GM21825 (cell line): ENCODE results near the gene RPTOR.
"Not testable (repeated sequence)": the region's sequence is repeated elsewhere in the genome, so short reads cannot be mapped to it uniquely, and the experiment has no call there.

Source experiments
- ATAC-seq: cut with Tn5 transposase; IDR thresholded peaks from one replicate; pipeline ENCODE4 v1.9.1; 2021; ENCODE audit warnings: mild to moderate bottlenecking, moderate library complexity; ENCODE audit not compliant: unreplicated experiment

The RPTOR gene

GRCh38 chr17:80612997-80613731 lies 68.5 kb downstream of the RPTOR start:
- no peak for ATAC-seq

DNA sequence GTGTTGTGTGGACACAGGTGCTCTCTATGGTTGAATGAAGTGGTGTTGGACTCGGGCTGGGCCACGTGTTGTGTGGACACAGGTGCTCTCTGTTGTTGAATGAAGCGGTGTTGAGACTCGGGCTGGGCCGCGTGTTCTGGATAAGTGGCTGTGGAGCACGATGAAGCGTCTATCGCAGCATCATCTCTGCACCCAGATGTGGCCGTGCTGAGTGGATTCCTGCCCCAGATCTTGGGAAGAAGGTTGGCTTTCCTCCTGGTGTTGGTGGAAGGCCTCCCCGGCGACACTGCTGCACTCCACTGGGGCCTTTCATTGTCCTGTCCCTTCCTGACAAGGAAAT lies 69.1 kb downstream of the RPTOR start:
- no peak for ATAC-seq

DNA sequence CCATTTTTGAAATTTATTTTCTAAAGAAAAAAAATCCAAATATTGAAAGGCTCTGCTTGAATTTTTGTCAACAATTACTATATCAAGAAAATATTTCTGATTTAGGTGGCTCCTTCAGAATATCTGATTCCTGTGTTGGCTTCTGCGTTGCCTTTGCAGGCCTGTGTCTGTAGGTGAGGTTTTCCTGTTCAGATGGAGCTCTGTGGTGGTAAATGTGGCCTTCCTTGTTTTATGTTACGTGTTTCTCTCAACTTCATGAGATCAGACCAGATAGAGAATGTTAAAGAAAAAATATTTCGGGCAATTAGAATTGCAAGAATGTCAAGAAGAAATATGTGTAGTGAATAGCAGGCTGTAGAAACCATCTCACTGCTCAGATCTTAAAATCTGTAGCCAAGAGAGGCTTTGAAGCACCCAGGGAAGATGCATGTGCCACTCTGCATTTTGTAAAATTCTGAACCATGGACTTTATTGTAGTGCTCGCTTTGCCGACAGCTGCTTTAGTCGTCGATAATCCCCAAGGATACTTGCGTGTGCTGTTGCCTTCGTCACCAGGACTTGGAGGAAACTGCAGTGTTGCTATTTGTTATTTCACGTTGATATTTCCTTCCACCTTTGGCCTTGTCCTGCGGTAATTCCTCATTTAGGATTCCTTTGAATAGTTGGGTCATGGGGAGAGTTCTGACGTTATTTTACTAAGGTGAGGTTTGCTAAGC lies 69.9 kb downstream of the RPTOR start:
- ATAC-seq = no peak

- no peak for ATAC-seq
These were observed 70.7 kb downstream of the RPTOR start for GRCh38 chr17:80615376-80615775.

GRCh38 chr17:80616705-80617104 lies 72.1 kb downstream of the RPTOR start:
- no peak for ATAC-seq

DNA sequence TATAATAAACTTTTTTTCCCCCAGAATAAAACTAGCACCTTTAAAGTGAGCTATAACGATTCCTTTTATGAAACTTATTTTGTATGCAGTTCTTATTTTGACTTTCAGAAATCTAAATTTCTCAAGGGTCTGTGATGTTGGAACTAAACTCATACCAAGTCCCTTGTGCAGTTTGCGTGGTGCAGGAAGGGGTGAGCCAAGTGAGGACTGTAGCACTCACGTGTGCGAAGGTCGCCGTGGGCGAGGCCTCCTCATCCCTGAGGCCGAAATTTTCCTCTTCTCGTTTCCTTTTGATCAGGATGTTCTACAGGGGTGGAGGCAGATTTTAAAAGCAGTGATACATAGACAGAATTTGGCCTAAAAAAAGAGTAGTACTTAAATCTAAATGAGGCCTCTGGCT lies 73.7 kb downstream of the RPTOR start:
- ATAC-seq = no peak

DNA sequence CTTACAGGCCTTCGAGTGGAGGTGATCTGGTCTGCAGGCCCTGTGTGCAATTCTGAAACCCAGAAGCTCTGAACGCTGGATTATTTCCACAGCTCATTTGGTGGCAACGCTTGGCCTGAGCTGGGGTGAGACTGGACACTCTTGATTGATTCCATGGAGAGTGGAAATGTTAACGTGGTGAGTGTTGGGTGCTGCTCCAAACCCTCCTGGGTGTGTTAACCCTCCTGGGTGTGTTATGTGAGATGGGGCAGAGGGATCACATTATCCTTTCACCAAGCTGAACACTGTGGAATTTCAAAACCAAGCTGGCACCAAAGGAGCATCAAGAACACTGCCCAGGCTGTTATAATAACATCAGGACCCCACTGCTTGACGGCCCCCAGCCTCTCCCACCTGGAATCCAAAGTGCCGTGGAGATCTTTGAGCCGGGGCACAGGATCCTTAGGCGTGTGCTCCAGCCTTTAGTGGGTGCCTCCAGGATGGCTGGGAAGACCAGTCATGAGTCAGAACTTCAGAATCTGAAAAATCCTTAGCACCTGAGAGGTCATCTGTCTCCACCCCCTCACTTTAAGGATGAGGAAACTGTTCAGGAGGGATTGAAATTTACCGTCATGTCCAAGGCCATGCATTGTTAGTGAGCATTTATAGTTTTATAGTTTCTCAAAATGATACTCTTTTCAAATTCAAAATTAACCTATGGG lies 75.0 kb downstream of the RPTOR start:
- no peak for ATAC-seq

DNA sequence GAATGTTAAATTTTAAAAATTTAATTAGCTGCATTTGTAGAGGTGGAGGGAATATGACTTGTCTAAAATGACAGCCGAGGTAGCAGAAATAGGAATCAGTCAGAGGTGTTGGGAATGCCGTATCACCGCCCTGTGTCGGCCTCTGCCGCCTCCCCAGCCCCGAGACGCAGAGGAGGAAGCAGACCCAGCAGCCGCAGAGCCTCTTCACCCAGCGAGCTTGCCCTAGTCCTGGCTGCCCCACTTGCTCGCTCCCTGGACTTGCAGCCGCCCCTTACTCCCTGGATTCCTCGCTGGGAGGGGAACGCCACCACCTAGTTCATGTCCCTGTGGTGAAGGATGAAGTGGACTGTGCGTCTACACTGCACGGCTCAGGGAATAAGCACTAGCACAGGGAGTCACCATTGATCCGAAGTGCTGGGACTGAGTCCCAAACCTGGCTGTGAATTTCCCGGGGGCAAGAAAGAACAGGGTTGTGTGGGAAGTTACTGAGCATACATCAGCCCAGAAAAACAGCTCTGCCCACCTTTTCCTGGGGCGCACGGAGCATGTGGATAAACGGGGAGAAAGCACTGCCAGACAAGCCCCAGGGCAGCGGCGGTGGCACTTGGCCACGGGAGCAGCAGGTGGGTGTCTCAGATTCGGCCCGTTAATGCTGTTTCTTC lies 76.8 kb downstream of the RPTOR start:
- no peak for ATAC-seq

DNA sequence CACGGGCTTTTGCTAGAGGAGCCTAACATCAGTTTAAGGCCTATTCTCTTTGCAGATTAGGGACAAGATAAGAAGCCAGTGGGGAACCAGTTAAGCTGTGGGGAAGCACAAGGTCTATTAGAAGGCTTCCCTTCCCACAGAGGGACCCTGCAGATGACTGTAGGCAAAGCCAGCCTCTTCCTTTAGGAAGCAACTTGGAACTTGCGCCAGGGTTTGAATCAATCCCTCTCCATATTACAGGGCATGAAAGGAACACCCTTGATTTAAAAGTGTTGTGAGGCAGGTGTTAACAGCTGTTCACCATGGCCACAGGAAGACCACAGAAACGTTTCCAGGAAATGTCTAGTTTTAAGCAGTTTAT lies 77.3 kb downstream of the RPTOR start:
- ATAC-seq = no peak

- ATAC-seq = no peak
These were observed 80.2 kb downstream of the RPTOR start for GRCh38 chr17:80624864-80625263.

- ATAC-seq = no peak
These were observed 81.0 kb downstream of the RPTOR start for GRCh38 chr17:80625627-80626026.

DNA sequence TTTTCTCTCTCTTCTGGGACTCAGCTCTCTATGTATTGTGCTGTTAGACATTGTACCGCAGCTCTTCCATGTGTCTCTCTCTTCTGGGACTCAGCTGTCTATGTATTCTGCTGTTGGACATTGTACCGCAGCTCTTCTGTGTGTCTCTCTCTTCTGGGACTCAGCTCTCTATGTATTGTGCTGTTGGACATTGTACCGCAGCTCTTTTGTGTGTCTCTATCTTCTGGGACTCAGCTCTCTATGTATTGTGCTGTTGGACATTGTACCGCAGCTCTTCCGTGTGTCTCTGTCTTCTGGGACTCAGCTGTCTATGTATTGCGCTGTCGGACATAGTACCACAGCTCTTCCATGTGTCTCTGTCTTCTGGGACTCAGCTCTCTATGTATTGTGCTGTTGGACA lies 84.2 kb downstream of the RPTOR start:
- not testable (repeated sequence) for ATAC-seq

GRCh38 chr17:80629298-80630028 lies 84.8 kb downstream of the RPTOR start:
- ATAC-seq = no peak

- no peak for ATAC-seq
These were observed 86.0 kb downstream of the RPTOR start for GRCh38 chr17:80630560-80631120.

DNA sequence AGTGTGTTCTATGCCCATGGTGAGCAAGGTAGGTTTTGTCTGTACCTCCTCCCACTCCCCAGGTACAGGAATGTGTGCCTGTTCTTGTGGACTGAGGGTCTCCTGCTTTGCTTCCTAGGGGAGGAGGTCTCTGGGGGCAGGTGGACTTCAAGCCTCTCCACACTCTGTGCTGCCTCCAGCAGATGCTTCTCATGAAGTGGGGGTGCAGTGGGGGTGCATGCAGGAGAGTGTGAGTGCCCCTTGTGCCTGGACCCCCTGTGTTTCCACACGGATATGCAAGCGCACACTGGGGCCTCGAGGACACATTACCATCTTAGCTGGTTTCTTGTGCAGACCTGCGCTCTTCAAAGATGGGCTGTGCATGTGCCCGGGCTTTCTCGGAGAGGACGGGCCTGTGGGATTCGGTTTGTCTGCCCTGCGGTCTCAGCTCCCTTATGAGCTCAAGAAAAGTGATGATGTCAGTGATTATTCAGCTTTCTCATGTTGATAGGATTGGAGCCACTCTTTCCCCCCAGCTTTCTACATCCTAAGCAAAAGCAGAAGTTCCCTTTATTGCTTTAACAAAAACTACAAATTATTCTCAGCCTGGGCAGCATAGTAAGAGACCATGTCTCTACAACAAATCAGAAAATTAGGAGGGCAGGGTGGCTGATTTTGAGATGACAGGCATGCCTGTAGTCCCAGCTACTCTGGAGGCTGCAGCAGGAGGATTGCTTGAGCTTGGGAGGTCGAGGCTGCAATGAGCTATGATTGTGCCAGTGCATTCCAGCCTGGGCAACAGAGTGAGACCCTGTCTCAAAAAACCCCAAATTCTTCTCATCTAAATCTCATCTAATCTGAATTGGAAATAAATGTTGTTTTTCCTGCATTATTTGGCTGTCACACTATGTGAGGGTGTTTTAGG lies 86.8 kb downstream of the RPTOR start:
- ATAC-seq = no peak

- no peak for ATAC-seq
These were observed 87.5 kb downstream of the RPTOR start for GRCh38 chr17:80632046-80632581.

GRCh38 chr17:80633207-80633606 lies 88.6 kb downstream of the RPTOR start:
- ATAC-seq = no peak

GRCh38 chr17:80633994-80634566 lies 89.4 kb downstream of the RPTOR start:
- no peak for ATAC-seq
